PC-9 (cell line): ENCODE data around the gene SPEG.

Experiments
- CTCF ChIP-seq: fragments of 200-600 bp; sonication (generic); conservative IDR thresholded peaks from 2 replicates; pipeline ENCODE4 v1.6.1; 2017; ENCODE audit warnings: mixed run types, antibody characterized with exemption, mild to moderate bottlenecking, moderate library complexity
- EZH2 ChIP-seq: fragments of 200-600 bp; sonication (generic); IDR thresholded peaks from 2 replicates; pipeline ENCODE4 v1.8.0; 2017; ENCODE audit warnings: antibody characterized with exemption, low read depth

- TF ChIP-seq CTCF (no peak), EZH2 (no peak)
Measured at GRCh38 chr2:219414857-219415256, 19.8 kb upstream of the SPEG start.
